Myocyte (in vitro differentiated cells): Measurements from ENCODE around the gene WHRN. TPM values are rescaled to one million over a fixed set of nuclear protein-coding genes. Genes with fewer than 3 reads are reported as not detected.

ENCODE experiments used
- DNase-seq: peaks from one replicate; pipeline ENCODE4 v3.0.0-alpha.2; 2012; ENCODE audit warnings: low read depth
- total RNA-seq: library from RNA; depleted of rRNA; stranded (reverse); fragments of >200 nt; gene quantifications from 2 replicates; pipeline ENCODE4 v1.2.3, GENCODE V29; 2014

The WHRN gene
- total RNA-seq, 1 donor from 2014 or later, result 1.7 TPM

- no peak for DNase-seq
Observed at GRCh38 chr9:114401344-114401743, 103.9 kb downstream of the WHRN start.

DNA sequence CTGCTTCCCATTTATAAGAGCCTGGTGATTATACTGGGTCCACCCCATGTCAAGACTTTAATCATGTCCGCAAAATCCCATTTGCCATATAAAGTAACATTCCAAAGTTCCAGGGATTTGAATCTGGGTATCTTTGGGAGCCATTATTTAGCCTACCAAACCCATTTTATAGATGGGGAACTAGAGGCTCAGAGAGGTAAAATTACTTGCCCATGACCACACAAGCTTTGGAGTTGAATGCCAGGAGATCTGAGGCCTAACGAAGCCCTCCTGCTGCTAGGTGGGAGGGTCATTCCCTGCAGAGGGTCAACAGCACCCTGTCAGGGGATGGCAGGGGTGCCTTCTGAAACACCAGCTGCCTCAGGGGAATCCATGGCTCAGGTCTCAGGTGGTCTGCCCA, 104.5 kb downstream of the WHRN start:
- no peak for DNase-seq

DNA sequence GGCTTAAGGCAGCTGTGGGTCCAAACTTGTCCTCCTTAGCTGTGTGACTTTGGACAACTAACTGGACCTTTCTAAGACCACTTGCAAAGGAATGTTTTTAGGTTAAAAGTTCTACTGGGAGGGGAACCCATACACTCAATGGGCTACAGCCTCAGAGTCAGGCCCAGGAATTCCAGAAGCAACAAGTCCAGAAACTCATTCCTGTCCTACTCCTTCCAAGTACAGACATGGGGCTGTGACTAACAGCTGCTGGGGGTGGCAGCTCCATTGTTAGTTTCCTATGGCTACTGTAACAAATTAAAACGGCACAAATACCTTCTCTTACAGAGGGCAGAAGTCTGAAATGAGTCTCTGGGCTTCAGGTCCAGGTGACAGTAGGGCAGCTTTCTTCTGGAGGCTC, 105.1 kb downstream of the WHRN start:
- DNase-seq, result no peak

- no peak for DNase-seq
Observed at GRCh38 chr9:114399381-114399780, 105.9 kb downstream of the WHRN start.

- DNase-seq, result peak; percentile 86
Observed at GRCh38 chr9:114397848-114398605, 107.2 kb downstream of the WHRN start.

- DNase-seq, result no peak
Observed at GRCh38 chr9:114397219-114397847, 107.9 kb downstream of the WHRN start.

DNA sequence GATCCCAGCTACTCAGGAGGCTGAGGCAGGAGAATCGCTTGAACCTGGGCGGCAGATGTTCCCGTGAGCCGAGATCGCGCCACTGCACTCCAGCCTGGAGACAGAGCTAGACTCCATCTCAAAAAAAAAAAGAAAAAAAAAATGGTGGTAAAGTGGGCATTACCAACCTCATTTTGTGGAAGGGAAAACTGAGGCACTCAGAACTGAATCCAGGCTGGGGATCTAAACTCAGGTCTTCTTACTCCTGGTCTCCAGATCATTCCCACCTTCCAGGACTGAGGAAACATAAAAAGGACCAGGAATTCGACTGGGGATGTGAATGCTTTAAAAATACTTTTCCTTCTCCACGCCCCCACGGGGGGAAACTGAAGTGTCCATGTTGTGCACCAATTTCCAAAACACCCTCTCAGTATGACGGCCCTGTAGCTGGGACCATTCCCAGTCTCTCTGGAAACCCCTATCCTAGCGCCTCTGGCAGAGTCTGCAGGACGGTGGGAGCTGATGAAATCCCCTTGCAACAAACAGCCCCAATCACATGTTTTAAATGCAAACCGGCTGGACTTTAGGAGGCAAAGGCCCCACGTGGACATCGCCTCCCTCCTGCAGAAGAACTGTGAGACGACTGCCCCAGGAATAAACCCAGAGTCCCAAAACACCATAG, 108.6 kb downstream of the WHRN start:
- DNase-seq, result no peak

DNA sequence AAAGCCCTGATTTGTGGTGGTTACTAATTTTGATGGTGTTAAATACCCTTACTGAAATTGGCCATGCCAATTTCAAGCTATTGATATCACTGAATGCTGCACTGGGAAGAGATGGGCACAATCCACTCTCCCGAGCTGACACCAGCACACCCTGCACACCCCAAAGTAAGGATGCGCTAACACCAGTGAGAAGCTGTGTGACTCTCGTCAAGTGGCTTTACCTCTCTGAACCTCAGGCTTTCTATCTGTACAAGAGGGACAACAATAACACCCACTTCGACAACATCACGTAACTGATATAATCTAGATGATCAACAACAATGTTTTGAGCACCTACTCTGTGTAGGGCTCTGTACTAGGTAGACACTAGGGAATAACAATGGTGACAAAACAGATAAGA, 109.5 kb downstream of the WHRN start:
- no peak for DNase-seq

DNA sequence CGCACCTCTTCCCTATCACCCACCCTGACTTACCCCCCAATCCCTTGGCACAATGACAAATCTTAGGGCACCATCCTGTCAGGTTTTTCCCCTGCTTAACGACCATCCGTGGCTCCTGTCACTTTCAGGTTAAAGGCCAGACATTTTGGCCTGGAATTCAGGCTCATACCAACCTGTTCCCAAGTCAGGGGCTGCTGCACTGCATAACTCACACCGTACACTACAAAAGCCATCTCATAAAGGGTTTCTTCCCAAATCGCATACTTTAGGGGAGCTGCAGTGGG, 110.0 kb downstream of the WHRN start:
- no peak for DNase-seq

DNA sequence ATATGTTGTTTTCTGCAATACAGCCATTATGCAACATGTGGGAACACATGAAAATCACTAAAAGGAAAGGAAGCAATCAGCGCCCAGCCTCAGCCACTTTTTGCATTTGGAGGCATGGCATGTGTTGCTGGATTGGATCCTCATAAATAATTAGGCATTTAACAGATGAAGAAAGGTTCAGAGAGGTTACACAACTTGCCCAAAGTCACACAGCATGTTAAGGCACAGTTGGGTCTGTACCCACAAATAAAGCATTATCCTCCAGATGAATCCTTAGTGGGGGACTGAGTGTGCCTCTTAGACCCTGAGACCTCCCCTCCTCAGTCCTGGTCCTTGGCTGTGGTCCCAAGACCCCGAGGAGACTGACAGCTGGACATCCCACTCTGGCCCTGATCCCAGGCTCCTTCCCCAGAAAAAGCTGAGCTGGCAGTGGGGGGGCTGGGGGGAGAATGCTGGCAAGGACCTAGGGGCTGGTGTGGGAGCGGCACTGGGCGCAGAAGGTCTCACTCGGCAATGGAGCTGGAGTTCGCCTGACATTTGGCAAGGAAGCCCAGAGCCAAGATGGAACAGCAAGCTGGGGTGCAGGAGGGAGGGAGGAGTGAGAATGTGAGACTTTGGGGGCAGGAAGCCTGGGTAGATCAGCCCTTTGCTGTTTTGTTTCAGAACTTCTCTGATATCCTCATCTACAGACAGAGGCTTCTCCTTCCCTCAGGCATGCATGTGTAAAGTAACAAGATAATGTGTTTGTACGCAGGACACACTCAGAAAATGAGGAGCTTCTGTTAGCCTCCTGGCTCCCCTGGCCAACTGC, 110.5 kb downstream of the WHRN start:
- DNase-seq, result no peak

GRCh38 chr9:114392749-114393112, 112.5 kb downstream of the WHRN start:
- no peak for DNase-seq

- no peak for DNase-seq
Observed at GRCh38 chr9:114390952-114391351, 114.3 kb downstream of the WHRN start.

GRCh38 chr9:114389612-114390368, 115.5 kb downstream of the WHRN start:
- no peak for DNase-seq

DNA sequence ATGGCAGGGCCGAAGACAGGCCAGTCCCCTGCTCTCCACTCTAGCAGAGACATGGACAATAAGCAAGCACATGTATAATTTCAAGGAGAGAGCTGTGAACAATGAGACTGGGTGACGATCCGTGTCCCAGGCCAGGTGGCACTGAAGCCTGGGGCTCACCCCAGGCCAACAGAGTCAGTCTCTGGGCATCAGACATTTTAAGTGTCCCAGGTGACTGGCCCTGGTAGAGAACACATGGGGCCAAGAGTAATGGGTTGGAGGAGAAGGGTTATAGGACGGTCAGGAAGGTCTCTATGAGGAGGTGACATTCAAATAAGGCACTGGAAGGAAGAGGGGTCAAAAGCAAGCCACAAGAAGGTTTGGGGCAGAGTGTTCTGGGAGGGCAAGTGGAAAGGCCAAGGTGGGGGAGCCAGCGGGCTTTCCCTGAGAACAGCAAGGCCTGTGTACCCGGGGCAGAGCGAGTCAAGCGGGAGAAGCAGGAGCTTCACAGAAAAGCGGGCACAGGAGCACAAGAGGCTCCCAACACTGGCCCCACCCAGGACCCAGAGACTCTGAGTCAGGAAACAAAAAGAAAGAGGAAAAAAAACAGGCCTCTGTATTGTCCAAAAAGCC, 116.4 kb downstream of the WHRN start:
- DNase-seq, result no peak

DNA sequence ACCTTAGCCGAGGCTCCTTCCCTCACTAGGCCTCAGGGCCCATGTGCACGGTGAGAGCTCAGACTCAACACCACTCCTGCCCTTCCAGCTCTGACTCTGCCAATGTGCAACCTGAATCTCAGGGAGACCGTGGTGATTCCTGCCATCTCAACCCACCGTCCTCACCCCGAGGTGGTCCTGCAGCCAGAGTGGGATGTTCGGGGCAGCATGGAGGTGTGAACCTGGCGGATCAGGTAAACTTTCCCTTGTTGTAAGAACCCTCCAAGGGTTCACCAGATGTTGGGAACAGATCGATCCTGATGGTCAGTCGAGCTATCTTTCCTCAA, 117.0 kb downstream of the WHRN start:
- DNase-seq, result no peak

GRCh38 chr9:114387680-114388356, 117.5 kb downstream of the WHRN start, which contains the start of gene AKNA:
TSS of gene AKNA (minus strand) at chr9:114387982. CDS start at chr9:114381333, 6,649 bp downstream.
- DNase-seq, result peak; percentile 55

- DNase-seq, result peak; percentile 26
Observed at GRCh38 chr9:114386886-114387679, 118.2 kb downstream of the WHRN start.

- no peak for DNase-seq
Observed at GRCh38 chr9:114386361-114386885, 118.8 kb downstream of the WHRN start.
